Lung (tissue), 12 donors: ENCODE results near the gene TM4SF4. TPM values are rescaled to one million over a fixed set of nuclear protein-coding genes. Genes with fewer than 3 reads are reported as not detected.

ENCODE experiments used
- ATAC-seq: fragments of 200-7000 bp; cut with Tn5 transposase; one replicate; pipeline ENCODE4 v1.9.1; 2020; ENCODE audit warnings: moderate number of reproducible peaks; ENCODE audit not compliant: insufficient read depth, low FRiP score
- DNase-seq, 3 donors: peaks; one replicate each; pipeline ENCODE4 v3.0.0-alpha.2; 2013 to 2017
- H3K27ac ChIP-seq, 2 donors: one replicate each; pipeline ENCODE4 v1.5.1; 2013; ENCODE audit warnings: mild to moderate bottlenecking in 2 of 2, moderate library complexity in 2 of 2, control low read depth in 1 of 2, inconsistent platforms in 1 of 2, low read depth in 1 of 2, low read length in 1 of 2
- H3K27me3 ChIP-seq, 3 donors: one replicate each; pipeline ENCODE4 v1.5.1; 2013; ENCODE audit warnings: low read length in 2 of 3; ENCODE audit not compliant: control insufficient read depth in 3 of 3, insufficient read depth in 3 of 3
- H3K36me3 ChIP-seq, 4 donors: one replicate each; pipeline ENCODE4 v1.5.1; 2013; ENCODE audit warnings: low read length in 4 of 4, mild to moderate bottlenecking in 1 of 4, moderate library complexity in 1 of 4; ENCODE audit not compliant: control insufficient read depth in 4 of 4, insufficient read depth in 4 of 4
- H3K4me1 ChIP-seq, 5 donors: one replicate each; pipeline ENCODE4 v1.5.1; 2013; ENCODE audit warnings: low read length in 5 of 5, mild to moderate bottlenecking in 2 of 5, moderate library complexity in 1 of 5; ENCODE audit not compliant: control insufficient read depth in 5 of 5, insufficient read depth in 5 of 5
- H3K4me3 ChIP-seq: one replicate; pipeline ENCODE4 v1.5.1; 2013; ENCODE audit warnings: mild to moderate bottlenecking, control low read depth, moderate library complexity
- H3K9ac ChIP-seq, 2 donors: one replicate each; pipeline ENCODE4 v1.5.1; 2013; ENCODE audit warnings: low read length in 2 of 2, control low read depth in 1 of 2; ENCODE audit not compliant: insufficient read depth in 1 of 2
- H3K9me3 ChIP-seq, 4 donors: one replicate each; pipeline ENCODE4 v1.5.1; 2013; ENCODE audit warnings: low read length in 3 of 4, mild to moderate bottlenecking in 1 of 4, moderate library complexity in 1 of 4; ENCODE audit not compliant: control insufficient read depth in 4 of 4, insufficient read depth in 3 of 4
- WGBS, 2 donors: extraction: QIAGEN DNeasy Blood & Tissue Kit; methylation state at CpG; one replicate each; pipeline ENCODE4 v1.1.7; 2013; 5-methylcytosine and 5-hydroxymethylcytosine counted together
- polyA plus RNA-seq, 2 donors: library from polyadenylated mRNA; stranded (reverse); fragments of 200-250 nt; gene quantifications; one replicate each; pipeline ENCODE4 v1.2.1, GENCODE V29; 2013
- total RNA-seq, 2 donors: library from RNA; depleted of rRNA in 1 of 2; stranded (reverse); fragments of >200 nt in 1 of 2; gene quantifications; one replicate each; pipeline ENCODE4 v1.2.1, GENCODE V29; 2014 to 2021
- TF ChIP-seq, protein P1 (sequence below): IDR thresholded peaks from 2 replicates; pipeline ENCODE4 v1.5.1; 2012; ENCODE audit warnings: mild to moderate bottlenecking; ENCODE audit errors: control extremely low read depth, extremely low read depth
- donor health status: control.
- donor health status: control.
- donor health status: Bipolar disorder and iron deficiency.
- donor health status: healthy.
- donor health status: DM: yes; HTN: yes; CAD: no.

TM4SF4 gene
- total and polyA plus RNA-seq, 4 donors: 0.22 to 4.4 (median 2.0) TPM

DNA sequence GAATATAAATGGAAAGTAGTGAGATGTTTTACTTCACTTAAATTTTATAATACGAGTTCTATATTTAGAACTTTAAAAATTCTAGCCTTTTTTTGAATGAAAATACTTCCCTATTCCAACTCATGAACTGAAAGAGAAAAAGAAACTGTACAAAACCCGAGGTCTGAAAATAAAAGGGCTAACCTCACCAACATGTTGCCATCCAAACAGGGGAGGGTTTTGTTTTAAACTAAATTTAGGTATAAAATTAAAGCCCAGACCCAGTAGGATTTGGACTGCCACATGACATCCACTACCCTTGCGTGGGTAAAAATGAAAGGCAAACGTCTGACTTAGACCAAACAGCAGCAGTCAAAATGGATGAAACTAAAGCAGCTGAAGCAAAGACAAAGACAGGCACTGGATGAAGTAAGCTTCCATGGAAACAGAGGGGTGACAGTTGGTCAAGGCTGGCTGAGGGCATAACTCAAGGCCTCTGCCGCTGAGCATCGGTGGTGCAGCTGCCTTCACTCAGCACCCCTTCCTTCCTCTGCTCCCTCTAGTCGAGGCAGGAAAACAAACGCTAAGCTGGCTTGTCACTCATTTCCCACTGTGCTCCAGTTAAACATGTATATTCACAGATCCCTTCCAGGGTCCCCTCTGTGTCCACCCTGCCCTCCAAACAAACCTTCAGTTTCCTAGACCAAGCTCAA is 58.1 kb downstream of the TM4SF4 start:
- TF ChIP-seq, protein P1, sequence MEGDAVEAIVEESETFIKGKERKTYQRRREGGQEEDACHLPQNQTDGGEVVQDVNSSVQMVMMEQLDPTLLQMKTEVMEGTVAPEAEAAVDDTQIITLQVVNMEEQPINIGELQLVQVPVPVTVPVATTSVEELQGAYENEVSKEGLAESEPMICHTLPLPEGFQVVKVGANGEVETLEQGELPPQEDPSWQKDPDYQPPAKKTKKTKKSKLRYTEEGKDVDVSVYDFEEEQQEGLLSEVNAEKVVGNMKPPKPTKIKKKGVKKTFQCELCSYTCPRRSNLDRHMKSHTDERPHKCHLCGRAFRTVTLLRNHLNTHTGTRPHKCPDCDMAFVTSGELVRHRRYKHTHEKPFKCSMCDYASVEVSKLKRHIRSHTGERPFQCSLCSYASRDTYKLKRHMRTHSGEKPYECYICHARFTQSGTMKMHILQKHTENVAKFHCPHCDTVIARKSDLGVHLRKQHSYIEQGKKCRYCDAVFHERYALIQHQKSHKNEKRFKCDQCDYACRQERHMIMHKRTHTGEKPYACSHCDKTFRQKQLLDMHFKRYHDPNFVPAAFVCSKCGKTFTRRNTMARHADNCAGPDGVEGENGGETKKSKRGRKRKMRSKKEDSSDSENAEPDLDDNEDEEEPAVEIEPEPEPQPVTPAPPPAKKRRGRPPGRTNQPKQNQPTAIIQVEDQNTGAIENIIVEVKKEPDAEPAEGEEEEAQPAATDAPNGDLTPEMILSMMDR: no peak
- Histone ChIP-seq H3K27ac (peak overlapping the region in 1 of 2 donors; percentile 21), H3K27me3 (no peaks in the 10 kb centered on the region), H3K9ac (no peak overlapping the region), H3K4me1 (peaks cover 9 to 37% (median 22%) of the 10 kb centered on the region in 5 donors), H3K4me3 (no peak overlapping the region), H3K36me3 (no peaks in the 10 kb centered on the region), H3K9me3 (no peaks in the 10 kb centered on the region)
- no peak for DNase-seq
- no peak for ATAC-seq
- 14 to 36% methylated on average over 8 of the region's 8 CpGs for WGBS, 2 donors

GRCh38 chr3:149534082-149534481 is 59.6 kb downstream of the TM4SF4 start:
- Histone ChIP-seq H3K36me3 (no peaks in the 10 kb centered on the region), H3K4me3 (no peak overlapping the region), H3K27ac (peak overlapping the region in 1 of 2 donors; percentile 18), H3K27me3 (no peaks in the 10 kb centered on the region), H3K9ac (no peak overlapping the region), H3K9me3 (no peaks in the 10 kb centered on the region), H3K4me1 (peaks cover 9 to 30% (median 22%) of the 10 kb centered on the region in 5 donors)
- TF ChIP-seq, protein P1: no peak
- ATAC-seq (no peak), DNase-seq (no peak)
- WGBS, 2 donors: 91 to 94% methylated on average over 4 of the region's 4 CpGs

- H3K27me3 ChIP-seq: no peaks in the 10 kb centered on the region
- no peaks in the 10 kb centered on the region for H3K9me3 ChIP-seq
- ATAC-seq: peak; percentile 21
- TF ChIP-seq, protein P1: no peak
- peaks cover 9 to 30% (median 22%) of the 10 kb centered on the region in 5 donors for H3K4me1 ChIP-seq
- peak; percentile 58 to 79 (median 73) for DNase-seq
- peak overlapping the region in 1 of 2 donors; percentile 48 for H3K9ac ChIP-seq
- peak overlapping the region in 1 of 2 donors; percentile 13 for H3K27ac ChIP-seq
- H3K4me3 ChIP-seq: no peak overlapping the region
- WGBS, 2 donors: 30 to 32% methylated on average over 3 of the region's 3 CpGs
- peaks cover 0 to 4% (median 0%) of the 10 kb centered on the region in 4 donors for H3K36me3 ChIP-seq
Observed at GRCh38 chr3:149534671-149535332, 60.3 kb downstream of the TM4SF4 start.
